ENCODE measurements around the gene STAT3.

GRCh38 chr17:42287977-42288802, 100.1 kb downstream of the STAT3 start, which contains the start of gene STAT5A:
- TF ChIP-seq POLR2AphosphoS5 (IDR thresholded peaks at IDR 0.05; ENCODE audit: low read depth, low read length) (no peak), EZH2 (IDR thresholded peaks at IDR 0.05) (no peak), CEBPB (IDR thresholded peaks at IDR 0.05; ENCODE audit: low read depth) (no peak), SP1 (IDR thresholded peaks at IDR 0.05; ENCODE audit: low read depth) (no peak), CTCF (IDR thresholded peaks at IDR 0.05 in 2 of 3, conservative IDR thresholded peaks at IDR 0.05 in 1 of 3; ENCODE audit: borderline replicate concordance in 1 of 3, insufficient read depth in 1 of 3, low read depth in 2 of 3, low read length in 2 of 3) (no peak), POLR2A (IDR thresholded peaks at IDR 0.05; ENCODE audit: borderline replicate concordance, extremely low read depth, insufficient read depth, insufficient read length) (no peak), SIN3A (IDR thresholded peaks at IDR 0.05; ENCODE audit: low read depth) (no peak), MAX (IDR thresholded peaks at IDR 0.05) (no peak), REST (IDR thresholded peaks at IDR 0.05; ENCODE audit: low read depth) (no peak), EZH2phosphoT487 (IDR thresholded peaks at IDR 0.05; ENCODE audit: borderline replicate concordance) (no peak)
